ENCODE measurements around the gene AFF1. TPM values are rescaled to one million over a fixed set of nuclear protein-coding genes. Genes with fewer than 3 reads are reported as not detected.
A peak's percentile ranks its signal among the peaks of the same experiment; 100 is the strongest.

AFF1 gene
- total and polyA plus RNA-seq, 2 donors from 2014 or later = 13.4 to 187 TPM

DNA sequence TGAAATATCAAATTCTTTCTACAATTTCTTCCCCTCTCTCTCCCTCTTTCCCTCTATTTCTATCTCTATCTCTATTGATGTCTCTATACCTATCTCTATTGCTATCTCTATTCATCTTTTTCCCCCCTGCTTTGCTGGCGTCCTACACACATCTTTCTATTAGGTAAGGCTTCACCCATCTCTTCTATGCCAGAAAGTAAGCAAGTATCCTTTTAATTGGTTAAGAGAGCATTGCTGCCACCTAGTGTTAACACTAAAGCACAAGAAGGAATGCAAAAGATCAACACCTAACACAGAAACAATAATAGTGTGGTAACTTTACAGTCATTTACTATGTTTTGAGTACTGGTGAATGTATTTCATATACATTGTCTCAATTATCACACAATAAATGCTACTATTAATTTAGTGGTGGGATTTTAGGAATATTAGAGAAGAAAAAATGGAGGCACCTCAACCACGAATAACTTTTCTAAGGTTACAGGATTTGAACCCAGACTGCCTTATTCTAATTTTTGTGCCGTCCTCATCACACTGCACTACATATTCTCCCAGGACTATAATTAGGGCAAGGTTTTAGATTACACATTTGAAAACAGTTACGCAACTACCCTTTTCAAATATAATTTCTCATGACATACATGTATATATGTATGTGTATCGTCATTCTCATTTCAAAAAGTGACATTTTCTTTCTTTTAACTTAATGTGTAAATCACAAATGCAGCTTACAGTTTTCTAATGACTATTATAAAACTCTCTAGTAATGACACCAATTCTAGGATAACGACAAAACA lies 38.9 kb upstream of the AFF1 start:
- no peaks in the 10 kb centered on the region for H3K9me3 ChIP-seq (ENCODE audit: control insufficient read depth in 2 of 3, insufficient read depth in 1 of 3, low read length in 3 of 3)
- intact Hi-C loops (cut with DNase I) = no loop called here
- no peaks in the 10 kb centered on the region for H3K27me3 ChIP-seq (ENCODE audit: control insufficient read depth, insufficient read depth, low read length)
- FAIRE-seq (peak; percentile 98), DNase-seq (peak in 2 of 5 donors; percentile 78 to 90)
- no peak overlapping the region for H3K4me3 ChIP-seq (ENCODE audit: low read length in 3 of 3)
- H3K27ac ChIP-seq (ENCODE audit: low read depth in 2 of 2, low read length in 2 of 2) = no peak overlapping the region
- TF ChIP-seq, protein P1, sequence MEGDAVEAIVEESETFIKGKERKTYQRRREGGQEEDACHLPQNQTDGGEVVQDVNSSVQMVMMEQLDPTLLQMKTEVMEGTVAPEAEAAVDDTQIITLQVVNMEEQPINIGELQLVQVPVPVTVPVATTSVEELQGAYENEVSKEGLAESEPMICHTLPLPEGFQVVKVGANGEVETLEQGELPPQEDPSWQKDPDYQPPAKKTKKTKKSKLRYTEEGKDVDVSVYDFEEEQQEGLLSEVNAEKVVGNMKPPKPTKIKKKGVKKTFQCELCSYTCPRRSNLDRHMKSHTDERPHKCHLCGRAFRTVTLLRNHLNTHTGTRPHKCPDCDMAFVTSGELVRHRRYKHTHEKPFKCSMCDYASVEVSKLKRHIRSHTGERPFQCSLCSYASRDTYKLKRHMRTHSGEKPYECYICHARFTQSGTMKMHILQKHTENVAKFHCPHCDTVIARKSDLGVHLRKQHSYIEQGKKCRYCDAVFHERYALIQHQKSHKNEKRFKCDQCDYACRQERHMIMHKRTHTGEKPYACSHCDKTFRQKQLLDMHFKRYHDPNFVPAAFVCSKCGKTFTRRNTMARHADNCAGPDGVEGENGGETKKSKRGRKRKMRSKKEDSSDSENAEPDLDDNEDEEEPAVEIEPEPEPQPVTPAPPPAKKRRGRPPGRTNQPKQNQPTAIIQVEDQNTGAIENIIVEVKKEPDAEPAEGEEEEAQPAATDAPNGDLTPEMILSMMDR (IDR thresholded peaks at IDR 0.05; ENCODE audit: borderline replicate concordance, extremely low read depth, insufficient read depth) = peak; percentile 78
- no peaks in the 10 kb centered on the region for H3K36me3 ChIP-seq (ENCODE audit: control insufficient read depth in 2 of 3, insufficient read depth in 3 of 3, low read length in 3 of 3)
- H3K4me1 ChIP-seq (ENCODE audit: control insufficient read depth in 2 of 3, insufficient read depth in 2 of 3, low read depth in 1 of 3, low read length in 3 of 3) = peaks cover 0 to 2% (median 0%) of the 10 kb centered on the region in 3 donors
- no peak overlapping the region for H3K9ac ChIP-seq (ENCODE audit: low read length in 3 of 3)

DNA sequence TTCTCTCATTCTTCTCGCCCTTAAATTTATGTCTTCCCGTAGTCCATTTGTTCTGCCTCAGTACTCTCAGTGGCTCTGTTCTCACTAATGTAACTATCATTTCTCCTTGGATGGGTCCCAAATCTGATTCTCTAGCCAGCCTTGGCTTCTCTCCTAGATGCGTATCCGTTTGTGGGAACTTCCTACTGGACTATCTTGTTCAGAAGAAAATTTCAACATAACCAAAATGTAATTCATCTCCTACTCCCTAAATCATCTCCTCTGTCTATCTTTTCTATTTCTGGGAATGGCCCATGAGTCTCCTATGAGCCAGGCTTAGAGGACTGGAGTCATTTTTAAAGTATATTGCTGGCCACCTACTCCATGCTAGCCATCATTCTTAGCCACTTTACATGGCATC lies 38.2 kb upstream of the AFF1 start:
- DNase-seq (no peak), FAIRE-seq (no peak)
- Histone ChIP-seq H3K4me3 (ENCODE audit: low read length in 3 of 3) (no peak overlapping the region), H3K9me3 (ENCODE audit: control insufficient read depth in 2 of 3, insufficient read depth in 1 of 3, low read length in 3 of 3) (no peaks in the 10 kb centered on the region), H3K36me3 (ENCODE audit: control insufficient read depth in 2 of 3, insufficient read depth in 3 of 3, low read length in 3 of 3) (no peaks in the 10 kb centered on the region), H3K9ac (ENCODE audit: low read length in 3 of 3) (no peak overlapping the region), H3K27ac (ENCODE audit: low read depth in 2 of 2, low read length in 2 of 2) (no peak overlapping the region), H3K27me3 (ENCODE audit: control insufficient read depth, insufficient read depth, low read length) (no peaks in the 10 kb centered on the region), H3K4me1 (ENCODE audit: control insufficient read depth in 2 of 3, insufficient read depth in 2 of 3, low read depth in 1 of 3, low read length in 3 of 3) (peaks cover 0 to 2% (median 0%) of the 10 kb centered on the region in 3 donors)
- intact Hi-C loops (cut with DNase I) = no loop called here
- TF ChIP-seq, protein P1 (IDR thresholded peaks at IDR 0.05; ENCODE audit: borderline replicate concordance, extremely low read depth, insufficient read depth) = no peak

DNA sequence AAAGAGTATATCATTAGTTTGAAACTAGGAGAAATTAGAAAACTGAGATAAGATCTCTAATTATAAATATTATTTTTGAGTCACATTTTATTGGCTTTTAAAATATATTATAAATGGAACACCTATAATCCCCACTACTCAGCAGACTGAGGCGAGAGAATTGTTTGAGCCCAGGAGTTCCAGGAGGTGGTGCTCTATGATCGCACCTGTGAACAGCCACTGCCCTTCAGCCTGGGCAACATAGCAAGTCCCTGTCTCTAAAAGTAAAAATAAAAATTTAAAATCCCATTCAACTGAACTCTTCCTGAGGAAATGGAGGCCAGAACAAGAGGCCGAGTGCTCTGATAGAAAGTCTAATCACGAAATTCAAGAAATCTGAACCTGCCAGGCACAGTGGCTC lies 36.2 kb upstream of the AFF1 start:
- Histone ChIP-seq H3K4me1 (ENCODE audit: control insufficient read depth in 2 of 3, insufficient read depth in 2 of 3, low read depth in 1 of 3, low read length in 3 of 3) (no peaks in the 10 kb centered on the region), H3K27me3 (ENCODE audit: control insufficient read depth, insufficient read depth, low read length) (no peaks in the 10 kb centered on the region), H3K9ac (ENCODE audit: low read length in 3 of 3) (no peak overlapping the region), H3K9me3 (ENCODE audit: control insufficient read depth in 2 of 3, insufficient read depth in 1 of 3, low read length in 3 of 3) (no peaks in the 10 kb centered on the region), H3K36me3 (ENCODE audit: control insufficient read depth in 2 of 3, insufficient read depth in 3 of 3, low read length in 3 of 3) (no peaks in the 10 kb centered on the region), H3K27ac (ENCODE audit: low read depth in 2 of 2, low read length in 2 of 2) (no peak overlapping the region), H3K4me3 (ENCODE audit: low read length in 3 of 3) (no peak overlapping the region)
- TF ChIP-seq, protein P1 (IDR thresholded peaks at IDR 0.05; ENCODE audit: borderline replicate concordance, extremely low read depth, insufficient read depth) = peak; percentile 25
- no peak for FAIRE-seq
- DNase-seq = peak in 1 of 5 donors; percentile 31
- intact Hi-C loops (cut with DNase I) = no loop called here
